Measurements from ENCODE around the gene MPP1. TPM values are rescaled to one million over a fixed set of nuclear protein-coding genes. Genes with fewer than 3 reads are reported as not detected.

Gene MPP1
- total RNA-seq, 2 experiments from 2014 or later: 1.2 to 3.5 TPM

DNA sequence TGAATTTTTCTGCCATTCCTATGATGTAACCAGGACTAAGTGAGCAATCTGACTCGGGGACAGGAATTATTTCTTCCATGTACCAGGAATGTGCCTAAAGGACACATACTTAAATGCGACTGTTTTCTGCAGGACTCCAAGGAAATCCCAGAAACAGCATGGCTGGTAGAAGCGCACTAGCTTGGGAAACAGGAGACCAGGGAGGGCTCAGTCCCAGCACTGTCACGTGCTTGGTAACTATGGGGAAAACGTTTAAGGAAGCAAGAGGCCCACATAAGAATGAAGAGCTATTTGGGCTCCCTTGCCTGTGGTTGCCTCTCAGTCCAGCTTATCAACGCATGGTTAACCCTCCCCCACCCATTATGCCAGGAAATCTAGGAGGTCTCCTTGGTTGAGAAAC, 19.6 kb downstream of the MPP1 start:
- POLR2A ChIA-PET: no interaction called here
- H3K27ac ChIP-seq (ENCODE audit: low read depth, low read length, poor library complexity, severe bottlenecking): no peak overlapping the region
- H3K36me3 ChIP-seq (ENCODE audit: insufficient read depth, low read length): no peaks in the 10 kb centered on the region
- H3K4me3 ChIP-seq (ENCODE audit: low read depth, low read length, poor library complexity, severe bottlenecking): no peak overlapping the region
- no peak overlapping the region for H2AFZ ChIP-seq (ENCODE audit: low read length)
- DNase-seq (ENCODE audit: low spot score): no peak
- CTCF ChIA-PET (ENCODE audit: unreplicated experiment): no interaction called here
- no peaks in the 10 kb centered on the region for H3K79me2 ChIP-seq (ENCODE audit: insufficient read depth, low read depth, low read length)
- BruUV-seq (replicated peaks): no TSS peak
- no peaks in the 10 kb centered on the region for H3K9me3 ChIP-seq (ENCODE audit: low read length)
- intact Hi-C loops (cut with micrococcal nuclease; ENCODE audit: unreplicated experiment): no loop called here
- no peaks in the 10 kb centered on the region for H4K20me1 ChIP-seq (ENCODE audit: insufficient read depth, low read length)
- TF ChIP-seq EZH2phosphoT487 (IDR thresholded peaks at IDR 0.05; ENCODE audit: borderline replicate concordance, low read depth, low read length): no peak
- TF ChIP-seq, protein P1, sequence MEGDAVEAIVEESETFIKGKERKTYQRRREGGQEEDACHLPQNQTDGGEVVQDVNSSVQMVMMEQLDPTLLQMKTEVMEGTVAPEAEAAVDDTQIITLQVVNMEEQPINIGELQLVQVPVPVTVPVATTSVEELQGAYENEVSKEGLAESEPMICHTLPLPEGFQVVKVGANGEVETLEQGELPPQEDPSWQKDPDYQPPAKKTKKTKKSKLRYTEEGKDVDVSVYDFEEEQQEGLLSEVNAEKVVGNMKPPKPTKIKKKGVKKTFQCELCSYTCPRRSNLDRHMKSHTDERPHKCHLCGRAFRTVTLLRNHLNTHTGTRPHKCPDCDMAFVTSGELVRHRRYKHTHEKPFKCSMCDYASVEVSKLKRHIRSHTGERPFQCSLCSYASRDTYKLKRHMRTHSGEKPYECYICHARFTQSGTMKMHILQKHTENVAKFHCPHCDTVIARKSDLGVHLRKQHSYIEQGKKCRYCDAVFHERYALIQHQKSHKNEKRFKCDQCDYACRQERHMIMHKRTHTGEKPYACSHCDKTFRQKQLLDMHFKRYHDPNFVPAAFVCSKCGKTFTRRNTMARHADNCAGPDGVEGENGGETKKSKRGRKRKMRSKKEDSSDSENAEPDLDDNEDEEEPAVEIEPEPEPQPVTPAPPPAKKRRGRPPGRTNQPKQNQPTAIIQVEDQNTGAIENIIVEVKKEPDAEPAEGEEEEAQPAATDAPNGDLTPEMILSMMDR (conservative IDR thresholded peaks at IDR 0.05; ENCODE audit: low read length): no peak
- H3K9me2 ChIP-seq (ENCODE audit: insufficient read depth, low read length): no peaks in the 10 kb centered on the region
- no peaks in the 10 kb centered on the region for H3K4me1 ChIP-seq (ENCODE audit: insufficient read depth, low read length, poor library complexity, severe bottlenecking)
- H3K4me2 ChIP-seq (ENCODE audit: low read length): no peak overlapping the region

DNA sequence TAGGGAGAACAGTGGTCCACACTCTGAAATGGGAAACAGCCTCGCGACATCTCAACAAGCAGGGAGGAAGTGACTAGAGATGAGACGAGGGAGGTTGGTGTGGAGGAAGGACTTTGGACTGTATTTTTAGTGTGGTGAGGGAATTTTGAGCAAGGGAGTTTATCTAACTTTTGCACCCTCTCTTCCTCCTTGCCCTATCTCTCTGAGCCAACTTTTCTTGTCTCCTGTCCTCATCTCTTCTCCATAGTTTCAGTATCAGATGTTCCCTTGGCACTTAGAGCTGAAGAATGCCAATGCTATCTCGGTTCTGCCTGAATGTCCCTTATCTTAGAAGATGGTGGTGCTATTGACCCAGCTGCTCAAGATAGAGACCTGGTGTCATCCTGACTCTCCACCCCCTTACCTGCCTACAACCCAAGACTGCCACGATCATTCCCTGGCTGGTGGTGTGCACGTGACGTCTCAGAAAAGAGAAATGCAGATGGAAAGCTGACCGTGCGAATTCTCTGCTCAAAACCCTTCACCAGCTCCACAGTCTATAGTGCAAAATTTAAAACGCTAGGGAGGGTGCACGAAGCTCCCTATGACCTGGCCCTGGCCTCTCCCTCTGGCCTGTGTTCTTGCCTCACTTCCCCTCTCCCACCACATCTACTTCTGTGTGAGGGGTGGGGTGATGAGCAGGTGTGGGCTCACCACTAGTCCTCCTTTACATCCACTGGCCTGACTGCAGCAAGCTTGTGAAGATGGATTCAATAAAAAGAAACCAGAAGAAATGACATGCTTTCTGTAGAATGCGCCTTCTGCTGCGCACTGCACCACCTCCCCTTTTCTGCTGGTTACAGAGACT, 20.9 kb downstream of the MPP1 start:
- Histone ChIP-seq H3K79me2 (ENCODE audit: insufficient read depth, low read depth, low read length) (no peaks in the 10 kb centered on the region), H3K9me2 (ENCODE audit: insufficient read depth, low read length) (no peaks in the 10 kb centered on the region), H3K9me3 (ENCODE audit: low read length) (no peaks in the 10 kb centered on the region), H4K20me1 (ENCODE audit: insufficient read depth, low read length) (no peaks in the 10 kb centered on the region), H3K4me3 (ENCODE audit: low read depth, low read length, poor library complexity, severe bottlenecking) (no peak overlapping the region), H3K4me2 (ENCODE audit: low read length) (0 out of 2 replicates have a peak overlapping the region, but pooled peaks have one; percentile 9), H3K4me1 (ENCODE audit: insufficient read depth, low read length, poor library complexity, severe bottlenecking) (no peaks in the 10 kb centered on the region), H3K36me3 (ENCODE audit: insufficient read depth, low read length) (0 out of 2 replicates have a peak, but pooled peaks cover under 1% of the 10 kb centered on the region), H3K27ac (ENCODE audit: low read depth, low read length, poor library complexity, severe bottlenecking) (no peak overlapping the region), H2AFZ (ENCODE audit: low read length) (no peak overlapping the region)
- ChIA-PET POLR2A (no interaction called here), CTCF (ENCODE audit: unreplicated experiment) (no interaction called here)
- TF ChIP-seq, protein P1 (conservative IDR thresholded peaks at IDR 0.05; ENCODE audit: low read length): no peak
- no peak for TF ChIP-seq EZH2phosphoT487 (IDR thresholded peaks at IDR 0.05; ENCODE audit: borderline replicate concordance, low read depth, low read length)
- DNase-seq (ENCODE audit: low spot score): no peak
- intact Hi-C loops (cut with micrococcal nuclease; ENCODE audit: unreplicated experiment): no loop called here
- no TSS peak for BruUV-seq (replicated peaks)

DNA sequence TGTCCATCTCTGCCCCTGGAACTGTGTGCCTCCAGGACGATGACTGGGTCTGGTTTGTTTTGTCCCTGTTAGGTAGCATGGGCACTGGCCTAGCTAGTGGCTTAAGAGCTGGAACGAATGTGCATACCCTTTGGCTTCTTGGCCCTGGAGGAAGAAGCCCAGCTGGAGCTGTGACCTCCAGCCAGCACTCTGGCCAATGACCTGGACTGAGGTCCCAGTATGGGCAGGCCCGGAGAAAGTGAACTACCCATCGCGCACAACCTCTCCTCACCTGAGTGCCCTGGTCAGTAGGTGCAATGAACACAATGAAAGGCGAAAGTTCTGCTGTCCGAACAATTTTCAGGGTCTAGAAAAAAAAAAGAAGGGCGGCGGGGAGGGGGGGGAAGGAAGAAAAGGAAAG, 24.3 kb downstream of the MPP1 start:
- Histone ChIP-seq H3K79me2 (ENCODE audit: insufficient read depth, low read depth, low read length) (no peaks in the 10 kb centered on the region), H3K4me1 (ENCODE audit: insufficient read depth, low read length, poor library complexity, severe bottlenecking) (no peaks in the 10 kb centered on the region), H3K4me2 (ENCODE audit: low read length) (no peak overlapping the region), H2AFZ (ENCODE audit: low read length) (no peak overlapping the region), H3K36me3 (ENCODE audit: insufficient read depth, low read length) (peaks cover 25% of the 10 kb centered on the region), H4K20me1 (ENCODE audit: insufficient read depth, low read length) (no peaks in the 10 kb centered on the region), H3K9me3 (ENCODE audit: low read length) (no peaks in the 10 kb centered on the region), H3K27ac (ENCODE audit: low read depth, low read length, poor library complexity, severe bottlenecking) (no peak overlapping the region), H3K9me2 (ENCODE audit: insufficient read depth, low read length) (no peaks in the 10 kb centered on the region), H3K4me3 (ENCODE audit: low read depth, low read length, poor library complexity, severe bottlenecking) (no peak overlapping the region)
- POLR2A ChIA-PET: no interaction called here
- TF ChIP-seq, protein P1 (conservative IDR thresholded peaks at IDR 0.05; ENCODE audit: low read length): no peak
- CTCF ChIA-PET (ENCODE audit: unreplicated experiment): no interaction called here
- BruUV-seq (replicated peaks): no TSS peak
- no peak for DNase-seq (ENCODE audit: low spot score)
- intact Hi-C loops (cut with micrococcal nuclease; ENCODE audit: unreplicated experiment): no loop called here
